Measurements from ENCODE around the gene SIGLEC6. TPM values are rescaled to one million over a fixed set of nuclear protein-coding genes. Genes with fewer than 3 reads are reported as not detected.

SIGLEC6 gene
- total RNA-seq, result 1 to 10 TPM in 2 of 4 donors, under 1 TPM in 2; 0.38 to 1.4 (median 1.1) TPM

DNA sequence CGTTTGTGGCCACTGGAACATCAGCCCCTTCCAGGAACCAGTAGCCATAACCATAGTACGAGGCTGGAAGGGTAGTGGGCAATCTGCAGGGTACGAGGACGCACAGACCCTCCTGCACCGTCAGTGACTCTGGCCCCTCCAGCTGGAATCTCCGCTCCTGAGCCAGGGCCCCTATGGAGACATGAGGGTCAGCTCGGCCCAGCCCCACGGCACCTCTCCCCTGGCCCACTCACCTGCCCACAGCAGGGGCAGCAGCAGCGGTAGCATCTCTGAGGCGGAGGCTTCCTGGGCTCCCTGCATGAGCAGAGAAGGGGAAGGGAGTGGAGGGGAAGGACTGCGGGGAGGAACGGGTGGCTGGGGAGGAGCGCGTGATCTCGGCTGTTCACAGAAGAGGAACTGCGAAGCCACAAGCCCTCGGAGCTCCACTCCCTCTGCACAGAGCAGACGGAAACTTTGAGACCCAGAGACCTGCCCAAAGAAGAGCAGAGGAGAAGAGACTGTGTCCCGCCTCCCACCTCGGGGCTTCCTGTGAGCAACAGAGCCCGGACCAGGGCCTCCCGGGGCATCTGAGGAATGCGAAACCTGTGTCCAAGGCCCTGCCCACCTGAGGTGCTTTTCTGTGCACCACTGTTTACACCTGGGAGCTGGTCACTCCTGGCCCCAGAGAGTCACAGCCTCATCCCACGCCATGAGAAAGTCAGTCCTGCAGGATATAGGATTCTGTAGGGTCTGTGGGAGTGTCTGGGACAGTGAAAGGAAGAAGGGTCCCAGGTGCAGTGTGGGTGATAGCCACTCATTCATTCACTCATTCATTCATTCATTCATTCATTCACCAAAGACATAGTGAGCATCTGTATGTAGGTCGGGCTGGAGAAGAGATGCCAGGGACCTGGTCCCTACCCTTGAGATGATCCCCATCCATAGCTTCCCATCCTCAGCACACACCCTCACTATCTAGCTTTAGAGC lies at the start of gene SIGLEC6:
SIGLEC6 (minus strand) TSS at position 322 of the 967 bp plus-strand sequence; CDS start at position 300, 22 bp downstream.
- no peak for DNase-seq (ENCODE audit: low spot score)
- TF ChIP-seq, protein P1, sequence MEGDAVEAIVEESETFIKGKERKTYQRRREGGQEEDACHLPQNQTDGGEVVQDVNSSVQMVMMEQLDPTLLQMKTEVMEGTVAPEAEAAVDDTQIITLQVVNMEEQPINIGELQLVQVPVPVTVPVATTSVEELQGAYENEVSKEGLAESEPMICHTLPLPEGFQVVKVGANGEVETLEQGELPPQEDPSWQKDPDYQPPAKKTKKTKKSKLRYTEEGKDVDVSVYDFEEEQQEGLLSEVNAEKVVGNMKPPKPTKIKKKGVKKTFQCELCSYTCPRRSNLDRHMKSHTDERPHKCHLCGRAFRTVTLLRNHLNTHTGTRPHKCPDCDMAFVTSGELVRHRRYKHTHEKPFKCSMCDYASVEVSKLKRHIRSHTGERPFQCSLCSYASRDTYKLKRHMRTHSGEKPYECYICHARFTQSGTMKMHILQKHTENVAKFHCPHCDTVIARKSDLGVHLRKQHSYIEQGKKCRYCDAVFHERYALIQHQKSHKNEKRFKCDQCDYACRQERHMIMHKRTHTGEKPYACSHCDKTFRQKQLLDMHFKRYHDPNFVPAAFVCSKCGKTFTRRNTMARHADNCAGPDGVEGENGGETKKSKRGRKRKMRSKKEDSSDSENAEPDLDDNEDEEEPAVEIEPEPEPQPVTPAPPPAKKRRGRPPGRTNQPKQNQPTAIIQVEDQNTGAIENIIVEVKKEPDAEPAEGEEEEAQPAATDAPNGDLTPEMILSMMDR (IDR thresholded peaks at IDR 0.05), result no peak

DNA sequence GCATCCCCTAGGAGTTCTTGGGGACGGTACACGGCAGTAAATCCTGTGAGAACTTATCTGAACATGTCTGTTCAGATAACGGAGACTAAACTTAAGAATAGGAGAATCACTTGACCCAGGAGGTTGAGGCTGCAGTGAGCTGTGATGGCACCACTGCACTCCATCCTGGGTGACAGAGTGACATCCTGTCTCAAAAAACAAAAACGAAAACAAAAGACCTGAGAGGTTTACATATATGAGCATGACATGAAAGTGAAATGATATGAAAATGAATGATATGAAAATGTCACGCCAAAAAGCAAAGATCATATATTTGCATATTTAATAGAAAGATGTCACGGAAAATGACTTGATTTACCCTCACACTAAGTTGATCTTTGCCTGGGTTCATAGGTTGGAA lies 45.4 kb upstream of the SIGLEC6 start:
- DNase-seq (ENCODE audit: low spot score) (no peak), ATAC-seq (ENCODE audit: low FRiP score) (no peak)
- TF ChIP-seq, protein P1 (IDR thresholded peaks at IDR 0.05), result no peak

More for the DNA sequence above, at the start of gene SIGLEC6:
- no peak for ATAC-seq (ENCODE audit: low FRiP score)

DNA sequence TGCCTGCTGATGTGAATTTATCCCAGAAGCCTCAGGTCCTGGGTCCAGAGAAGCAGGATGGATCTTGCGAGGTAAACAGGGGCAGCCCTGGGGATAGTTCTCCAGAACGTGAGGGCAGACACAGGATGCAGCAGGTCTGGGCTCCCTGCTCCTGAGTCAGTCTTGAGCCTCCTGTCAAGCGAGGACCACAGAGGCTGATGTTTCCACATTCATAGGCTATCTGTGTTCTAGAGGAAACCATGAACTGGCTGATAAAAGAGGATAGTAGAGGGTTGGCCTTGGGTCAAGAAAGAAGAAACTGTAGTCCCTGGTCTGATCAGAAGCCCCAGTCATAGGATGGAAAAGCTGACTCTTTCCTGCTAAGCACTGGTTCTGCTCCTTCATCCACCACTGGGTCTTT lies 41.9 kb upstream of the SIGLEC6 start:
- no peak for DNase-seq (ENCODE audit: low spot score)
- ATAC-seq (ENCODE audit: low FRiP score), result no peak

GRCh38 chr19:51572908-51573307 lies 41.4 kb upstream of the SIGLEC6 start:
- DNase-seq (ENCODE audit: low spot score) (no peak), ATAC-seq (ENCODE audit: low FRiP score) (no peak)
- TF ChIP-seq, protein P1 (IDR thresholded peaks at IDR 0.05), result no peak

More for the DNA sequence above, 41.9 kb upstream of the SIGLEC6 start:
- TF ChIP-seq, protein P1 (IDR thresholded peaks at IDR 0.05), result no peak

GRCh38 chr19:51572410-51572809 lies 40.9 kb upstream of the SIGLEC6 start:
- TF ChIP-seq, protein P1 (IDR thresholded peaks at IDR 0.05), result no peak
- DNase-seq (ENCODE audit: low spot score) (no peak), ATAC-seq (ENCODE audit: low FRiP score) (no peak)

- TF ChIP-seq, protein P1 (IDR thresholded peaks at IDR 0.05), result no peak
- DNase-seq (ENCODE audit: low spot score) (no peak), ATAC-seq (ENCODE audit: low FRiP score) (no peak)
Observed at GRCh38 chr19:51571599-51571998, 40.1 kb upstream of the SIGLEC6 start.
